SK-N-SH (cell line): ENCODE measurements around the gene CCNL1.

Experiments used
- CTCF ChIP-seq: fragments of 200-600 bp; sonication (generic); IDR thresholded peaks from 2 replicates; pipeline ENCODE4 v1.6.1; 2017; ENCODE audit warnings: antibody characterized with exemption, mild to moderate bottlenecking, moderate library complexity
- EP300 ChIP-seq, 2 experiments: IDR thresholded peaks; 2 replicates each; pipeline versions ENCODE4 v1.4.0 to v1.6.1; 2012; ENCODE audit warnings: borderline replicate concordance in 1 of 2, low read depth in 1 of 2, low read length in 1 of 2
- MAX ChIP-seq: IDR thresholded peaks from 2 replicates; pipeline ENCODE4 v1.4.0; 2012; ENCODE audit warnings: low read depth
- SIN3A ChIP-seq: IDR thresholded peaks from 2 replicates; pipeline ENCODE4 v1.6.1; 2012; ENCODE audit warnings: low read depth, mild to moderate bottlenecking, low read length, moderate library complexity, borderline replicate concordance

- no peak for TF ChIP-seq CTCF
- TF ChIP-seq MAX: no peak
- no peak for TF ChIP-seq EP300 (IDR thresholded peaks at IDR 0.05; ENCODE audit: borderline replicate concordance in 1 of 2, low read depth in 1 of 2, low read length in 1 of 2)
- TF ChIP-seq SIN3A: no peak
These were observed 54.9 kb downstream of the CCNL1 start for GRCh38 chr3:157104928-157105652.
